H9 (cell line): Measurements from ENCODE around the gene A2ML1. TPM values are rescaled to one million over a fixed set of nuclear protein-coding genes. Genes with fewer than 3 reads are reported as not detected.

Source experiments
- DNase-seq: peaks from one replicate; pipeline ENCODE4 v3.0.0-alpha.2; 2017
- H2AFZ ChIP-seq: one replicate; pipeline ENCODE4 v1.6.1; 2013; ENCODE audit warnings: mild to moderate bottlenecking, low read length, control low read depth, moderate library complexity
- H2AK5ac ChIP-seq: 2 replicates; pipeline ENCODE4 v1.6.1; 2013; ENCODE audit warnings: low read length, control low read depth, mixed read lengths; ENCODE audit not compliant: insufficient read length
- H2BK120ac ChIP-seq: one replicate; pipeline ENCODE4 v1.6.1; 2013; ENCODE audit warnings: low read depth, mild to moderate bottlenecking, low read length, control low read depth, inconsistent platforms; ENCODE audit not compliant: poor library complexity, severe bottlenecking
- H2BK12ac ChIP-seq: 2 replicates; pipeline ENCODE4 v1.6.1; 2013; ENCODE audit warnings: low read length, control low read depth, mixed read lengths, low read depth; ENCODE audit not compliant: insufficient read length
- H2BK15ac ChIP-seq: 2 replicates; pipeline ENCODE4 v1.6.1; 2013; ENCODE audit warnings: low read depth, low read length, control low read depth
- H2BK20ac ChIP-seq: one replicate; pipeline ENCODE4 v1.6.1; 2013; ENCODE audit warnings: low read depth, mild to moderate bottlenecking, low read length, control low read depth, inconsistent platforms; ENCODE audit not compliant: poor library complexity, severe bottlenecking
- H2BK5ac ChIP-seq: 2 replicates; pipeline ENCODE4 v1.6.1; 2013; ENCODE audit warnings: low read length, control low read depth, mixed read lengths; ENCODE audit not compliant: insufficient read length
- H3K14ac ChIP-seq: 2 replicates; pipeline ENCODE4 v1.6.1; 2013; ENCODE audit warnings: low read length, control low read depth; ENCODE audit not compliant: insufficient read depth
- H3K18ac ChIP-seq: 2 replicates; pipeline ENCODE4 v1.6.1; 2013; ENCODE audit warnings: low read depth, mild to moderate bottlenecking, mixed read lengths, low read length, control low read depth; ENCODE audit not compliant: insufficient read length
- H3K23ac ChIP-seq: 2 replicates; pipeline ENCODE4 v1.6.1; 2013; ENCODE audit warnings: low read length, control low read depth, mixed read lengths, low read depth; ENCODE audit not compliant: insufficient read length
- H3K23me2 ChIP-seq: 2 replicates; pipeline ENCODE4 v1.6.1; 2013; ENCODE audit warnings: low read depth, mild to moderate bottlenecking, mixed read lengths, low read length, control low read depth; ENCODE audit not compliant: insufficient read length, poor library complexity, severe bottlenecking
- H3K27ac ChIP-seq: 2 replicates; pipeline ENCODE4 v1.5.1; 2013; ENCODE audit warnings: low read length, control low read depth, mixed read lengths, low read depth; ENCODE audit not compliant: insufficient read length
- H3K27me3 ChIP-seq: 2 replicates; pipeline ENCODE4 v1.6.1; 2013; ENCODE audit warnings: low read length, control low read depth, inconsistent platforms; ENCODE audit not compliant: insufficient read depth
- H3K4ac ChIP-seq: 2 replicates; pipeline ENCODE4 v1.6.1; 2013; ENCODE audit warnings: low read depth, mild to moderate bottlenecking, control low read depth, inconsistent platforms, low read length, moderate library complexity
- H3K4me1 ChIP-seq: 2 replicates; pipeline ENCODE4 v1.6.1; 2013; ENCODE audit warnings: low read length, control low read depth, inconsistent platforms; ENCODE audit not compliant: insufficient read depth
- H3K4me2 ChIP-seq: 2 replicates; pipeline ENCODE4 v1.6.1; 2013; ENCODE audit warnings: low read length, control low read depth, mixed read lengths; ENCODE audit not compliant: insufficient read length, insufficient read depth
- H3K56ac ChIP-seq: 2 replicates; pipeline ENCODE4 v1.6.1; 2013; ENCODE audit warnings: low read depth, mild to moderate bottlenecking, mixed read lengths, low read length, control low read depth; ENCODE audit not compliant: insufficient read length
- H3K79me1 ChIP-seq: 2 replicates; pipeline ENCODE4 v1.6.1; 2013; ENCODE audit warnings: low read depth, mild to moderate bottlenecking, moderate library complexity, low read length, control low read depth, inconsistent platforms; ENCODE audit not compliant: insufficient read depth, poor library complexity, severe bottlenecking
- H3K79me2 ChIP-seq: 2 replicates; pipeline ENCODE4 v1.6.1; 2013; ENCODE audit warnings: low read length, control low read depth, inconsistent platforms; ENCODE audit not compliant: insufficient read depth
- H3K9ac ChIP-seq: 2 replicates; pipeline ENCODE4 v1.6.1; 2013; ENCODE audit warnings: low read length, control low read depth, mixed read lengths; ENCODE audit not compliant: insufficient read length; ENCODE audit errors: extremely low read depth
- H3K9me3 ChIP-seq: one replicate; pipeline ENCODE4 v1.6.1; 2013; ENCODE audit warnings: low read depth, low read length, inconsistent platforms; ENCODE audit not compliant: control insufficient read depth
- H3T11ph ChIP-seq: one replicate; pipeline ENCODE4 v1.6.1; 2013; ENCODE audit warnings: mild to moderate bottlenecking, low read length, control low read depth, inconsistent platforms
- H4K20me1 ChIP-seq: one replicate; pipeline ENCODE4 v1.6.1; 2013; ENCODE audit not compliant: control insufficient read depth, insufficient read length, insufficient read depth
- H4K5ac ChIP-seq: 2 replicates; pipeline ENCODE4 v1.6.1; 2013; ENCODE audit warnings: low read depth, mild to moderate bottlenecking, mixed read lengths, low read length, control low read depth; ENCODE audit not compliant: insufficient read length
- H4K8ac ChIP-seq: replicated peaks from 2 replicates; pipeline ENCODE4 v1.6.1; 2013; ENCODE audit warnings: low read length, control low read depth, mixed read lengths, low read depth; ENCODE audit not compliant: insufficient read length
- H4K91ac ChIP-seq: 2 replicates; pipeline ENCODE4 v1.6.1; 2013; ENCODE audit warnings: low read depth, mild to moderate bottlenecking, moderate library complexity, mixed read lengths, low read length, control low read depth; ENCODE audit not compliant: insufficient read length
- H3K27ac Mint-ChIP-seq, 3 experiments: 2 replicates in 2 of 3; 3 replicates in 1 of 3; pipeline ENCODE4 v1.8.0; 2020 to 2021; ENCODE audit warnings: mixed read lengths in 3 of 3, mild to moderate bottlenecking in 1 of 3, moderate library complexity in 1 of 3
- H3K27me3 Mint-ChIP-seq: 2 replicates; pipeline ENCODE4 v1.8.0; 2021; ENCODE audit warnings: low read depth, mild to moderate bottlenecking, moderate library complexity, mixed read lengths
- H3K36me3 Mint-ChIP-seq, 3 experiments: 2 replicates in 2 of 3; 3 replicates in 1 of 3; pipeline ENCODE4 v1.8.0; 2020 to 2021; ENCODE audit warnings: low read depth in 3 of 3, mixed read lengths in 3 of 3; ENCODE audit not compliant: insufficient read depth in 1 of 3
- H3K4me1 Mint-ChIP-seq, 2 experiments: 2 replicates each; pipeline ENCODE4 v1.8.0; 2020; ENCODE audit warnings: mixed read lengths in 2 of 2
- H3K4me3 Mint-ChIP-seq, 2 experiments: 2 replicates in 1 of 2; 3 replicates in 1 of 2; pipeline ENCODE4 v1.8.0; 2020 to 2021; ENCODE audit warnings: mild to moderate bottlenecking in 2 of 2, mixed read lengths in 2 of 2, moderate library complexity in 1 of 2
- H3K9me3 Mint-ChIP-seq, 2 experiments: 2 replicates in 1 of 2; 3 replicates in 1 of 2; pipeline ENCODE4 v1.8.0; 2020; ENCODE audit warnings: mild to moderate bottlenecking in 2 of 2, mixed read lengths in 2 of 2, moderate library complexity in 1 of 2
- WGBS: extraction: QIAGEN DNeasy Blood & Tissue Kit; methylation state at CpG from one replicate; pipeline ENCODE4 v1.1.7; 2013; ENCODE audit warnings: missing lambda C conversion rate, low lambda C conversion rate, mixed read lengths; ENCODE audit not compliant: insufficient read length; ENCODE audit errors: extremely low coverage; 5-methylcytosine and 5-hydroxymethylcytosine counted together
- total RNA-seq: library from RNA; stranded (reverse); gene quantifications from 2 replicates; pipeline ENCODE4 v1.2.1, GENCODE V29; 2021
- TF ChIP-seq, protein P1 (sequence below): fragments of 200-600 bp; sonication (generic); conservative IDR thresholded peaks from 3 replicates; pipeline ENCODE4 v1.8.0; 2021; ENCODE audit warnings: antibody characterized with exemption, mild to moderate bottlenecking

A2ML1 gene
- total RNA-seq, 1 experiment from 2014 or later, result 2.8 TPM

DNA sequence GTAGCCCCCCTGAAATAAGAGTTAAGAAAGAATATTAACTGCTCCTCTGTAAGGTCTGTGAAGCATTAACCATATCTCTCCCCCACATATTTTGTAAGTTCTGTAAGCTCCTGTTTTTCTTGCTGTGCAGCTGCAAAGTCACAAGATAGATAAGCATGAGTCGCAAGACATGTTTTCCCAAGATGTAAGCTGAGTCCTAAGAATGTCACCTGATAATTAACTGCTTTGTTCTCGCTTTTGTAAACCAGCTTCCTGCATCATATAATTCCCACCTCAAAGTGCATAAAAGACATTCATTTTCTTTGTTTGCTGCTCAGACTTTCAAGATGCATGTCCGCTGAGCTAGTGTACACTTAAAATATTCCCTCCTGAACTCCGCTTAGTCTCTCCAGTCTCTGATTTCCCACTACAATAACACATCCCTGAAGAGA, 64.9 kb downstream of the A2ML1 start:
- Histone ChIP-seq H2BK120ac (no peak overlapping the region), H3K18ac (no peak overlapping the region), H4K91ac (no peak overlapping the region), H3K4me1 (peaks cover 3% of the 10 kb centered on the region; the same call in 1 of the 2 replicates), H3K23me2 (no peaks in the 10 kb centered on the region), H2AFZ (no peak overlapping the region), H3K4ac (no peak overlapping the region), H4K5ac (no peak overlapping the region), H3K9ac (no peak overlapping the region), H3K27me3 (no peaks in the 10 kb centered on the region), H2AK5ac (no peak overlapping the region), H3K14ac (no peak overlapping the region), H2BK15ac (no peak overlapping the region), H3K27ac (no peak overlapping the region), H3K23ac (no peak overlapping the region), H3K79me1 (no peaks in the 10 kb centered on the region), H3K79me2 (no peaks in the 10 kb centered on the region), H3K9me3 (no peaks in the 10 kb centered on the region), H2BK20ac (no peak overlapping the region), H2BK12ac (no peak overlapping the region), H4K20me1 (no peaks in the 10 kb centered on the region), H3K56ac (no peak overlapping the region), H3K4me2 (no peak overlapping the region), H4K8ac (no peak overlapping the region), H3T11ph (no peak overlapping the region), H2BK5ac (no peak overlapping the region)
- TF ChIP-seq, protein P1, sequence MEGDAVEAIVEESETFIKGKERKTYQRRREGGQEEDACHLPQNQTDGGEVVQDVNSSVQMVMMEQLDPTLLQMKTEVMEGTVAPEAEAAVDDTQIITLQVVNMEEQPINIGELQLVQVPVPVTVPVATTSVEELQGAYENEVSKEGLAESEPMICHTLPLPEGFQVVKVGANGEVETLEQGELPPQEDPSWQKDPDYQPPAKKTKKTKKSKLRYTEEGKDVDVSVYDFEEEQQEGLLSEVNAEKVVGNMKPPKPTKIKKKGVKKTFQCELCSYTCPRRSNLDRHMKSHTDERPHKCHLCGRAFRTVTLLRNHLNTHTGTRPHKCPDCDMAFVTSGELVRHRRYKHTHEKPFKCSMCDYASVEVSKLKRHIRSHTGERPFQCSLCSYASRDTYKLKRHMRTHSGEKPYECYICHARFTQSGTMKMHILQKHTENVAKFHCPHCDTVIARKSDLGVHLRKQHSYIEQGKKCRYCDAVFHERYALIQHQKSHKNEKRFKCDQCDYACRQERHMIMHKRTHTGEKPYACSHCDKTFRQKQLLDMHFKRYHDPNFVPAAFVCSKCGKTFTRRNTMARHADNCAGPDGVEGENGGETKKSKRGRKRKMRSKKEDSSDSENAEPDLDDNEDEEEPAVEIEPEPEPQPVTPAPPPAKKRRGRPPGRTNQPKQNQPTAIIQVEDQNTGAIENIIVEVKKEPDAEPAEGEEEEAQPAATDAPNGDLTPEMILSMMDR, result no peak
- Mint-ChIP-seq H3K9me3 (peaks cover 6 to 8% of the 10 kb centered on the region in 2 experiments; a peak in 4 of 5 replicates), H3K27ac (no peak overlapping the region), H3K36me3 (peaks cover 5 to 13% (median 8%) of the 10 kb centered on the region in 3 experiments), H3K27me3 (no peaks in the 10 kb centered on the region; the same call in 1 of the 2 replicates), H3K4me1 (peaks cover 8% of the 10 kb centered on the region in 2 experiments), H3K4me3 (no peak overlapping the region)
- no CpG with 5 or more reads among the region's 4 CpGs for WGBS
- DNase-seq, result no peak
